ENCODE data around the gene RNF26. TPM values are rescaled to one million over a fixed set of nuclear protein-coding genes. Genes with fewer than 3 reads are reported as not detected.

RNF26 gene
- total RNA-seq, 1 donor from 2014 or later: 17.8 TPM

DNA sequence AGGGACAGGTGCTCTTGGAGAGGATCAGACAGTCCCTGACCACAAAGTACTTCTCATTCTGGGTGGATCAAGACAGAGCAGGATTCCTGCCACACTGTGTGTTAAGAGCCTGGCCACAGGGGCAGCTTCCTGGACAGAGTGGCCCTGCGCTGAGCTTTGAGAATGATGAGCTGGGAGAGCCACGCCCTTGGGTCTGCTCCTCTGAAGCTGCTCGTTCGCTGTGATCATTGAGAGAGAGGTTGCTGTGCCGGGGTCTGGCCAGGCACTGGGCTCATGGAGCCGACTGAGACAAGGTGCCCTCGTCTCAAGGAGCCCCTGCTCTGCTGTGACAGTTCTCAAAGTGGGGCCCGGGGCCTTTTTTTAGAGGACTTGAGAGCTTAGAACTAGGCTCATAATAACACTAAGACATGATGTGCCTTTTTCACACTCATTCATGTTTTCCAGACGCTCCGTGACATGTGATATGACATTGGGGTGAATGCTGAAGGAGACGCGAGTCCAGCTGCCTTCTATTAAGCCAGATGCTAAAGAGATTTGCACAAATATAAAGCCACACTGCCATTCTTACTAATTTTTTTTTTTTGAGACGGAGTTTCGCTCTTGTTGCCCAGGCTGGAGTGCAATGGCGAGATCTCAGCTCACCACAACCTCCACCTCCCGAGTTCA, 13.7 kb downstream of the RNF26 start:
- Histone ChIP-seq H3K27me3 (ENCODE audit: control insufficient read depth, insufficient read depth, low read length) (peaks cover 16% of the 10 kb centered on the region), H3K4me3 (ENCODE audit: low read depth, low read length) (no peak overlapping the region), H3K36me3 (ENCODE audit: control insufficient read depth, insufficient read depth, low read length) (no peaks in the 10 kb centered on the region)
- DNase-seq (ENCODE audit: low read depth): no peak
- TF ChIP-seq, protein P1, sequence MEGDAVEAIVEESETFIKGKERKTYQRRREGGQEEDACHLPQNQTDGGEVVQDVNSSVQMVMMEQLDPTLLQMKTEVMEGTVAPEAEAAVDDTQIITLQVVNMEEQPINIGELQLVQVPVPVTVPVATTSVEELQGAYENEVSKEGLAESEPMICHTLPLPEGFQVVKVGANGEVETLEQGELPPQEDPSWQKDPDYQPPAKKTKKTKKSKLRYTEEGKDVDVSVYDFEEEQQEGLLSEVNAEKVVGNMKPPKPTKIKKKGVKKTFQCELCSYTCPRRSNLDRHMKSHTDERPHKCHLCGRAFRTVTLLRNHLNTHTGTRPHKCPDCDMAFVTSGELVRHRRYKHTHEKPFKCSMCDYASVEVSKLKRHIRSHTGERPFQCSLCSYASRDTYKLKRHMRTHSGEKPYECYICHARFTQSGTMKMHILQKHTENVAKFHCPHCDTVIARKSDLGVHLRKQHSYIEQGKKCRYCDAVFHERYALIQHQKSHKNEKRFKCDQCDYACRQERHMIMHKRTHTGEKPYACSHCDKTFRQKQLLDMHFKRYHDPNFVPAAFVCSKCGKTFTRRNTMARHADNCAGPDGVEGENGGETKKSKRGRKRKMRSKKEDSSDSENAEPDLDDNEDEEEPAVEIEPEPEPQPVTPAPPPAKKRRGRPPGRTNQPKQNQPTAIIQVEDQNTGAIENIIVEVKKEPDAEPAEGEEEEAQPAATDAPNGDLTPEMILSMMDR (IDR thresholded peaks at IDR 0.05; ENCODE audit: insufficient read depth, low read length, poor library complexity, severe bottlenecking): no peak

DNA sequence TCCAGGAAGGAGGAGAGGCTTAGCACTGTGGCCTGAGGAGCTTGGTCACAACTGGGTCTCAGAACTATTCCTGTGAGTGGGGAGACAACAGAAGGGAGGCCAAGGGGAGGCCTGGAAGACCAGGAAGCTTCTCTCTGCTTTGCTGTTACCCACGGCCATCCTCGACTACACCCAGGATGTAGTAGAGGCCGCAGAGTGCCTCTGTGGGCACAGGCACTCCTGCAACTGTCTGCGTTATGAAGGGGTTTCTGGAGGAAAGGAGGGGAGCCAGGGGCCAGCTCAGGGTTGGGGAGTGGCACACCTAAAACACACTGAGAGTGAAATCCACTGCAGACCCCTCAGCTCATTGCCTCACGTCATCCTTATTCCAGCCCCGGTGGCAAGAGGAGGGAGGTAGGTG, 16.0 kb downstream of the RNF26 start:
- Histone ChIP-seq H3K36me3 (ENCODE audit: control insufficient read depth, insufficient read depth, low read length) (no peaks in the 10 kb centered on the region), H3K4me3 (ENCODE audit: low read depth, low read length) (no peak overlapping the region), H3K27me3 (ENCODE audit: control insufficient read depth, insufficient read depth, low read length) (peaks cover 16% of the 10 kb centered on the region)
- no peak for DNase-seq (ENCODE audit: low read depth)
- TF ChIP-seq, protein P1 (IDR thresholded peaks at IDR 0.05; ENCODE audit: insufficient read depth, low read length, poor library complexity, severe bottlenecking): no peak

DNA sequence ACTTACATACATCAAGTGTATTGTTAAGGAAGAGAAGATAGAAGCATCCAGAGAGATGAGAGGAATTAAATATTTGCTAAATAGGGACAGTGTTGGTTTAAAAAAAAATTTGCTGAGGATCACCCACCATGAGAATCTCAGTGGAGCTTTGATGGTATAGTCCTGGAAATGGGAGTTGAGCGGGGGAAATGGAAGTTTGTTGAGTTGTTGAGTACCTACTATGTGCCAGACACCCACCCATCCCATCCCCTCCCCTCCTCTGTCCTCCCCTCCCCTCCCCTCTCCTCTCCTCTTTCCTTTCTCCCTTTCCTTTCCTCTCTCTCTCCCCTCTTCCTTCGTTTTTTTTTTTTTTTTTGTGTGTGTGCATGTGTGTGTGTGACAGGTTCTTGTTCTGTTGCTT, 16.9 kb downstream of the RNF26 start:
- Histone ChIP-seq H3K27me3 (ENCODE audit: control insufficient read depth, insufficient read depth, low read length) (peaks cover 12% of the 10 kb centered on the region), H3K4me3 (ENCODE audit: low read depth, low read length) (no peak overlapping the region), H3K36me3 (ENCODE audit: control insufficient read depth, insufficient read depth, low read length) (no peaks in the 10 kb centered on the region)
- DNase-seq (ENCODE audit: low read depth): no peak
- TF ChIP-seq, protein P1 (IDR thresholded peaks at IDR 0.05; ENCODE audit: insufficient read depth, low read length, poor library complexity, severe bottlenecking): no peak

DNA sequence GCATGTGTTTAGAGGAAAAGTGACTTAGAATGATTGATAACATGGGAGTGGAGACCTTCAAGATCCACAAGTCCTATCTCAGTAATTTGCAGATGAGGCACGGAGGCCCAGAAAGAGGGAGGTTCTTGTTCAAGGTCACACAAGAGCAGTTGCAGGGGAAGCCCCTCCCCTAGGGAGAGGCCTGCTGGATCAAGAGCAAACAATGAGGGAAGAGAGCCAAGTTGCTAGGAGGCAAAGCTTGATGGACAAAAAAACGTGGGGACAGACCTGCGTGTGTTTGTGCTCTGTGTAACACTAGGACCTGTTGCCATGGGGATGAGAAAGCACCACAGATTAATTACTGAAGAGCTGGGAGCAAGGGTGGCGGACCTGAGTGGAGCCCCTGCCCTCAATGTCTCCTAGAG, 18.5 kb downstream of the RNF26 start:
- DNase-seq (ENCODE audit: low read depth): no peak
- TF ChIP-seq, protein P1 (IDR thresholded peaks at IDR 0.05; ENCODE audit: insufficient read depth, low read length, poor library complexity, severe bottlenecking): no peak

DNA sequence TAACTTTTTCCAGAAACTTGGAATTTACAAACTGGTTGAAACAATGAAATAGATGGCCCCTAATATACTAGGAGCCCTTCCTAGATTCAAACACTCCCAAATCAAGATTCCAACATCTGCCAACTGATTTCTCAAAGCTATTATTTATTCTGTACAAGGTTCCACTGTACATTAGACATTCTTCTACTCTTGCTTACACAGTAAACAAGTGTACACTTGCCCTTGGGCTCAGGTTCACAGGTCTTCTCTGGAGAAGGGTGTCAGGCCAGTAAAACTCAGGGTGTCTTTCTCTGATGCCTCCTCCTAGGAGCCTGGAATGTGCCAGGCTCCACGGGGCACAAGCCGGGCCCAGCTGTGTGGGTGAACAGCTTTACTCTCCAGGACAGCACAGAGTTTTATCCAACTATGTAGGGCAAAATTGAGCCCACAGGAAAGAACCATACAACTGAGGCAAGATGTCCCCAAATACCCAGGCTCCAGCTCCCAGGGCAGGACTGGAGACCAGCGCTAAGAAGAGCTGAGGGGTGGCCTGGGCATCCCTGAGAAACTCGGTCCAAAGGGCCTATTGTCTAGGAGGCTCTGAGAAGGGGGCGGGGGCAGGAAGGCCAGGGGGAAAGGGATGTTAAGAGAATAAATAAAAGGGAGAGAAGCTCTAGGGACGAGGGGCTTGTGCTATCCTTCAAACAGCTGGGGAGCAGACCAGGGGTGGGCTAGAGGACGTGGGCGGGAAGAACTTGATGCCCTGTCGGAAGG, 20.9 kb downstream of the RNF26 start:
- TF ChIP-seq, protein P1 (IDR thresholded peaks at IDR 0.05; ENCODE audit: insufficient read depth, low read length, poor library complexity, severe bottlenecking): no peak
- H3K36me3 ChIP-seq (ENCODE audit: control insufficient read depth, insufficient read depth, low read length): no peaks in the 10 kb centered on the region
- no peak for DNase-seq (ENCODE audit: low read depth)

More for the DNA sequence above, 18.5 kb downstream of the RNF26 start:
- no peaks in the 10 kb centered on the region for H3K36me3 ChIP-seq (ENCODE audit: control insufficient read depth, insufficient read depth, low read length)
- H3K4me3 ChIP-seq (ENCODE audit: low read depth, low read length): no peak overlapping the region
- H3K27me3 ChIP-seq (ENCODE audit: control insufficient read depth, insufficient read depth, low read length): peaks cover 5% of the 10 kb centered on the region

More for the DNA sequence above, 20.9 kb downstream of the RNF26 start:
- peaks cover 2% of the 10 kb centered on the region for H3K27me3 ChIP-seq (ENCODE audit: control insufficient read depth, insufficient read depth, low read length)
- no peak overlapping the region for H3K4me3 ChIP-seq (ENCODE audit: low read depth, low read length)

Measured in kidney epithelial cell (primary cell).